ENCODE measurements around the gene BCHE.
"Not testable (repeated sequence)": the region's sequence is repeated elsewhere in the genome, so short reads cannot be mapped to it uniquely, and the experiment has no call there.

BCHE gene

GRCh38 chr3:165817160-165817709 lies 20.0 kb downstream of the BCHE start:
- no peak for DNase-seq (ENCODE audit: low read depth in 2 of 2, low spot score in 1 of 2)

GRCh38 chr3:165816209-165816608 lies 21.0 kb downstream of the BCHE start:
- no peak for DNase-seq (ENCODE audit: low read depth in 2 of 2, low spot score in 1 of 2)

- DNase-seq (ENCODE audit: low read depth in 2 of 2, low spot score in 1 of 2): no peak
Observed at GRCh38 chr3:165815682-165816081, 21.5 kb downstream of the BCHE start.

GRCh38 chr3:165814380-165814779 lies 22.8 kb downstream of the BCHE start:
- DNase-seq (ENCODE audit: low read depth in 2 of 2, low spot score in 1 of 2): no peak

- not testable (repeated sequence) for DNase-seq (ENCODE audit: low read depth in 2 of 2, low spot score in 1 of 2)
Observed at GRCh38 chr3:165807937-165808336, 29.3 kb downstream of the BCHE start.

GRCh38 chr3:165805946-165806561 lies 31.2 kb downstream of the BCHE start:
- DNase-seq (ENCODE audit: low read depth in 2 of 2, low spot score in 1 of 2): no peak

GRCh38 chr3:165803471-165803870 lies 33.8 kb downstream of the BCHE start:
- no peak for DNase-seq (ENCODE audit: low read depth in 2 of 2, low spot score in 1 of 2)

- DNase-seq (ENCODE audit: low read depth in 2 of 2, low spot score in 1 of 2): no peak
Observed at GRCh38 chr3:165800970-165801369, 36.3 kb downstream of the BCHE start.

- no peak for DNase-seq (ENCODE audit: low read depth in 2 of 2, low spot score in 1 of 2)
Observed at GRCh38 chr3:165799026-165799425, 38.2 kb downstream of the BCHE start.

GRCh38 chr3:165797551-165797950 lies 39.7 kb downstream of the BCHE start:
- DNase-seq (ENCODE audit: low read depth in 2 of 2, low spot score in 1 of 2): no peak

GRCh38 chr3:165796701-165797100 lies 40.5 kb downstream of the BCHE start:
- no peak for DNase-seq (ENCODE audit: low read depth in 2 of 2, low spot score in 1 of 2)

- no peak for DNase-seq (ENCODE audit: low read depth in 2 of 2, low spot score in 1 of 2)
Observed at GRCh38 chr3:165788531-165788930, 48.7 kb downstream of the BCHE start.

- no peak for DNase-seq (ENCODE audit: low read depth in 2 of 2, low spot score in 1 of 2)
Observed at GRCh38 chr3:165786013-165786412, 51.2 kb downstream of the BCHE start.

GRCh38 chr3:165784337-165784736 lies 52.9 kb downstream of the BCHE start:
- DNase-seq (ENCODE audit: low read depth in 2 of 2, low spot score in 1 of 2): no peak

GRCh38 chr3:165783383-165783782 lies 53.8 kb downstream of the BCHE start:
- no peak for DNase-seq (ENCODE audit: low read depth in 2 of 2, low spot score in 1 of 2)

- DNase-seq (ENCODE audit: low read depth in 2 of 2, low spot score in 1 of 2): no peak
Observed at GRCh38 chr3:165778891-165779290, 58.3 kb downstream of the BCHE start.

GRCh38 chr3:165778456-165778855 lies 58.8 kb downstream of the BCHE start:
- no peak for DNase-seq (ENCODE audit: low read depth in 2 of 2, low spot score in 1 of 2)

- no peak for DNase-seq (ENCODE audit: low read depth in 2 of 2, low spot score in 1 of 2)
Observed at GRCh38 chr3:165775824-165776223, 61.4 kb downstream of the BCHE start.

- DNase-seq (ENCODE audit: low read depth in 2 of 2, low spot score in 1 of 2): no peak
Observed at GRCh38 chr3:165770781-165771180, 66.4 kb downstream of the BCHE start.

GRCh38 chr3:165768680-165769079 lies 68.5 kb downstream of the BCHE start:
- DNase-seq (ENCODE audit: low read depth in 2 of 2, low spot score in 1 of 2): no peak

GRCh38 chr3:165759041-165759440 lies 78.2 kb downstream of the BCHE start:
- DNase-seq (ENCODE audit: low read depth in 2 of 2, low spot score in 1 of 2): no peak

GRCh38 chr3:165755571-165755970 lies 81.7 kb downstream of the BCHE start:
- DNase-seq (ENCODE audit: low read depth in 2 of 2, low spot score in 1 of 2): no peak

Measured in stimulated activated CD8-positive, alpha-beta memory T cell treated with anti-CD3 and anti-CD28 coated beads, Interleukin-4, amount 100 ng/mL, for 1 hour (primary cell).